HG02571 (cell line): ENCODE measurements around the gene HMGN2.

Experiments used
- ATAC-seq: cut with Tn5 transposase; IDR thresholded peaks from one replicate; pipeline ENCODE4 v1.9.1; 2021; ENCODE audit warnings: mild to moderate bottlenecking, moderate library complexity; ENCODE audit not compliant: unreplicated experiment

The HMGN2 gene

GRCh38 chr1:26472320-26472900, at the start of gene HMGN2:
TSS of gene HMGN2 (plus strand) at chr1:26472440. CDS start at chr1:26472613, 173 bp downstream.
- ATAC-seq = peak; percentile 57

GRCh38 chr1:26429721-26430120, 42.5 kb upstream of the HMGN2 start:
- ATAC-seq = no peak

- ATAC-seq = peak; percentile 90
Measured at GRCh38 chr1:26431979-26432695, 40.1 kb upstream of the HMGN2 start, which contains the start of gene DHDDS. TSS of gene DHDDS (plus strand) at chr1:26432321. CDS start at chr1:26432946, 625 bp downstream.

- ATAC-seq = no peak
Measured at GRCh38 chr1:26432793-26433192, 39.4 kb upstream of the HMGN2 start.

GRCh38 chr1:26434161-26434752, 38.0 kb upstream of the HMGN2 start:
- no peak for ATAC-seq

GRCh38 chr1:26438041-26438440, 34.2 kb upstream of the HMGN2 start:
- no peak for ATAC-seq

GRCh38 chr1:26440259-26440658, 32.0 kb upstream of the HMGN2 start:
- ATAC-seq = no peak

GRCh38 chr1:26449868-26450267, 22.4 kb upstream of the HMGN2 start:
- no peak for ATAC-seq

GRCh38 chr1:26450908-26451307, 21.3 kb upstream of the HMGN2 start:
- ATAC-seq = no peak

GRCh38 chr1:26452459-26453183, 19.6 kb upstream of the HMGN2 start:
- ATAC-seq = no peak

- no peak for ATAC-seq
Measured at GRCh38 chr1:26459148-26459547, 13.1 kb upstream of the HMGN2 start.

GRCh38 chr1:26459573-26460031, 12.6 kb upstream of the HMGN2 start:
- ATAC-seq = no peak

GRCh38 chr1:26468911-26469310, 3.3 kb upstream of the HMGN2 start:
- ATAC-seq = no peak

GRCh38 chr1:26469558-26469957, 2.7 kb upstream of the HMGN2 start:
- no peak for ATAC-seq

GRCh38 chr1:26470878-26471497, 1.3 kb upstream of the HMGN2 start:
- ATAC-seq = no peak

- peak; percentile 6 for ATAC-seq
Measured at GRCh38 chr1:26471498-26472319, 531 bp upstream of the HMGN2 start.

GRCh38 chr1:26472901-26473845, 933 bp downstream of the HMGN2 start:
- ATAC-seq = peak; percentile 68

GRCh38 chr1:26474818-26475217, 2.6 kb downstream of the HMGN2 start:
- ATAC-seq = no peak

- no peak for ATAC-seq
Measured at GRCh38 chr1:26475989-26476388, 3.7 kb downstream of the HMGN2 start.
